SK-N-SH (cell line): Measurements from ENCODE around the gene SHTN1. TPM values are rescaled to one million over a fixed set of nuclear protein-coding genes. Genes with fewer than 3 reads are reported as not detected.

Experiments used
- CTCF ChIA-PET: fragments of 300-600, 350-600 bp; formaldehyde crosslinking; extraction: SDS; loops from one replicate; lab custom pipeline; 2021; lab: Yijun Ruan, JAX
- POLR2A ChIA-PET: fragments of 350-600 bp; sonication (Branson Sonifier 250); formaldehyde crosslinking; extraction: SDS; loops from one replicate; lab custom pipeline; 2020; ENCODE audit warnings: antibody characterized with exemption, inconsistent platforms; lab: Yijun Ruan, JAX
- DNase-seq: peaks from one replicate; pipeline ENCODE4 v3.0.0; 2012
- H2AFZ ChIP-seq: fragments of 200-600 bp; sonication (generic); 2 replicates; pipeline ENCODE4 v1.8.1; 2016; ENCODE audit warnings: antibody characterized with exemption, mild to moderate bottlenecking, low read depth
- H3F3A ChIP-seq: fragments of 200-600 bp; sonication (generic); replicated peaks from 2 replicates; pipeline ENCODE3; 2016; ENCODE audit warnings: antibody characterized with exemption, mild to moderate bottlenecking; ENCODE audit not compliant: insufficient read depth
- H3K27ac ChIP-seq, 2 experiments: fragments of 200-500 bp in 1 of 2; fragments of 200-600 bp in 1 of 2; sonication (Bioruptor generic) in 1 of 2; sonication (generic), shearing (Covaris generic) in 1 of 2; 2 replicates each; pipeline versions ENCODE4 v1.5.1 to v1.6.1; 2014 to 2016; ENCODE audit warnings: low read depth in 2 of 2, inconsistent platforms in 1 of 2, low read length in 1 of 2, mild to moderate bottlenecking in 1 of 2, mixed read lengths in 1 of 2
- H3K27me3 ChIP-seq: fragments of 200-600 bp; sonication (generic), shearing (Covaris generic); 2 replicates; pipeline ENCODE4 v1.6.1; 2016; ENCODE audit warnings: mixed run types; ENCODE audit not compliant: insufficient read depth
- H3K36me3 ChIP-seq, 2 experiments: fragments of 200-500 bp in 1 of 2; fragments of 200-600 bp in 1 of 2; sonication (Bioruptor generic) in 1 of 2; sonication (generic) in 1 of 2; replicated peaks in 1 of 2; 2 replicates each; pipeline versions ENCODE3 to v1.5.1; 2014 to 2016; ENCODE audit warnings: low read length in 1 of 2, mild to moderate bottlenecking in 1 of 2; ENCODE audit not compliant: insufficient read depth in 2 of 2, control insufficient read depth in 1 of 2
- H3K4me1 ChIP-seq, 2 experiments: fragments of 200-500 bp in 1 of 2; fragments of 200-600 bp in 1 of 2; sonication (Bioruptor generic) in 1 of 2; sonication (generic), shearing (Covaris generic) in 1 of 2; 2 replicates each; pipeline versions ENCODE4 v1.5.1 to v1.6.1; 2014 to 2016; ENCODE audit warnings: low read depth in 1 of 2, low read length in 1 of 2, mixed run types in 1 of 2; ENCODE audit not compliant: insufficient read depth in 2 of 2, control insufficient read depth in 1 of 2
- H3K4me2 ChIP-seq: fragments of 200-600 bp; sonication (generic), shearing (Covaris generic); 2 replicates; pipeline ENCODE4 v1.6.1; 2017; ENCODE audit warnings: mixed run types
- H3K4me3 ChIP-seq, 2 experiments: fragments of 200-500 bp in 1 of 2; fragments of 200-600 bp in 1 of 2; sonication (Bioruptor generic) in 1 of 2; sonication (generic), shearing (Covaris generic) in 1 of 2; 2 replicates each; pipeline versions ENCODE4 v1.5.1 to v1.8.1; 2014 to 2016; ENCODE audit warnings: low read depth in 2 of 2, inconsistent platforms in 1 of 2, low read length in 1 of 2, mild to moderate bottlenecking in 1 of 2, mixed read lengths in 1 of 2, moderate library complexity in 1 of 2
- H3K79me2 ChIP-seq: fragments of 200-600 bp; sonication (generic); 2 replicates; pipeline ENCODE4 v1.8.1; 2017; ENCODE audit warnings: mild to moderate bottlenecking; ENCODE audit not compliant: insufficient read depth
- H3K9ac ChIP-seq: fragments of 200-600 bp; sonication (generic); 2 replicates; pipeline ENCODE4 v1.6.1; 2017; ENCODE audit warnings: mixed run types
- H3K9me2 ChIP-seq: fragments of 200-600 bp; sonication (generic); 2 replicates; pipeline ENCODE4 v1.6.1; 2017; ENCODE audit warnings: mixed run types
- H3K9me3 ChIP-seq: fragments of 200-600 bp; sonication (generic); 2 replicates; pipeline ENCODE4 v1.6.1; 2017; ENCODE audit warnings: mixed run types, mild to moderate bottlenecking, moderate library complexity
- H4K20me1 ChIP-seq: fragments of 200-600 bp; sonication (generic); 2 replicates; pipeline ENCODE4 v1.6.1; 2017; ENCODE audit warnings: mild to moderate bottlenecking, mixed run types; ENCODE audit not compliant: insufficient read depth
- CHD2 ChIP-seq: fragments of 150-350 bp; IDR thresholded peaks from 2 replicates; pipeline ENCODE4 v1.6.1; 2018; ENCODE audit warnings: low read length; ENCODE audit not compliant: partially characterized antibody
- ELF1 ChIP-seq: IDR thresholded peaks from 2 replicates; pipeline ENCODE4 v1.4.0; 2012
- EP300 ChIP-seq, 2 experiments: IDR thresholded peaks; 2 replicates each; pipeline versions ENCODE4 v1.4.0 to v1.6.1; 2012; ENCODE audit warnings: borderline replicate concordance in 1 of 2, low read depth in 1 of 2, low read length in 1 of 2
- FOSL2 ChIP-seq: IDR thresholded peaks from 2 replicates; pipeline ENCODE4 v1.4.0; 2012; ENCODE audit warnings: low read depth, mild to moderate bottlenecking, moderate library complexity, borderline replicate concordance
- FOXM1 ChIP-seq: IDR thresholded peaks from 2 replicates; pipeline ENCODE4 v1.4.0; 2012; ENCODE audit warnings: low read depth, mild to moderate bottlenecking
- JUND ChIP-seq: IDR thresholded peaks from 2 replicates; pipeline ENCODE4 v1.4.0; 2012
- MXI1 ChIP-seq: IDR thresholded peaks from 2 replicates; pipeline ENCODE4 v1.6.1; 2012; ENCODE audit warnings: mild to moderate bottlenecking, low read depth, low read length, improper control_type of control experiment
- NFIC ChIP-seq: IDR thresholded peaks from 2 replicates; pipeline ENCODE4 v1.4.0; 2012; ENCODE audit warnings: borderline replicate concordance
- NRF1 ChIP-seq: IDR thresholded peaks from 2 replicates; pipeline ENCODE4 v1.6.1; 2012; ENCODE audit warnings: low read depth, mild to moderate bottlenecking, low read length
- PBX3 ChIP-seq: IDR thresholded peaks from 2 replicates; pipeline ENCODE4; 2012
- POLR2AphosphoS5 ChIP-seq: IDR thresholded peaks from 2 replicates; pipeline ENCODE4 v1.6.1; 2012; ENCODE audit warnings: low read depth, low read length
- RAD21 ChIP-seq: IDR thresholded peaks from 2 replicates; pipeline ENCODE4 v1.6.1; 2012; ENCODE audit warnings: mild to moderate bottlenecking, low read length
- USF1 ChIP-seq: IDR thresholded peaks from 2 replicates; pipeline ENCODE4 v1.4.0; 2012; ENCODE audit warnings: low read depth, borderline replicate concordance
- YY1 ChIP-seq: IDR thresholded peaks from 2 replicates; pipeline ENCODE4 v1.4.0; 2012; ENCODE audit warnings: low read depth, mild to moderate bottlenecking
- WGBS: methylation state at CpG from one replicate; pipeline ENCODE4 v1.1.6; 2017; ENCODE audit warnings: low lambda C conversion rate; 5-methylcytosine and 5-hydroxymethylcytosine counted together
- polyA plus RNA-seq, 3 experiments: library from polyadenylated mRNA; depleted of rRNA; stranded (reverse); fragments of >200 nt; gene quantifications; 2 replicates each; pipeline ENCODE4 v1.2.3, GENCODE V29; 2012

Gene SHTN1
- polyA plus RNA-seq, 1 of the 3 experiments (the other 2 are of a cell fraction): 5.2 TPM

- 87% methylated on average over 7 of the region's 7 CpGs for WGBS
Measured at GRCh38 chr10:116879817-116880216, 125.2 kb downstream of the SHTN1 start.

GRCh38 chr10:116878123-116878522 is 126.9 kb downstream of the SHTN1 start:
- CTCF ChIA-PET: interaction anchor here (1.5 kb wide), 1 partner anchor 82 kb away, joined by 4 read pairs; no protein-coding TSS in a partner anchor

More at GRCh38 chr10:116879817-116880216, 125.2 kb downstream of the SHTN1 start:
- no peaks in the 10 kb centered on the region for H4K20me1 ChIP-seq
- H3K9ac ChIP-seq: no peak overlapping the region
- no peak overlapping the region for H3K4me3 ChIP-seq
- H3K27me3 ChIP-seq: no peaks in the 10 kb centered on the region
- H3K27ac ChIP-seq: no peak overlapping the region
- H3K4me1 ChIP-seq: peaks cover 0 to 12% of the 10 kb centered on the region in 2 experiments; a peak in 1 of 4 replicates
- H3K9me2 ChIP-seq: no peaks in the 10 kb centered on the region
- POLR2A ChIA-PET: no interaction called here
- no peak overlapping the region for H3K4me2 ChIP-seq
- H3K36me3 ChIP-seq: no peaks in the 10 kb centered on the region
- CTCF ChIA-PET: interaction anchor here (1.0 kb wide), 1 partner anchor 9 kb away, joined by 4 read pairs; no protein-coding TSS in a partner anchor
- no peaks in the 10 kb centered on the region for H3K79me2 ChIP-seq
- TF ChIP-seq NRF1 (no peak), RAD21 (no peak), FOXM1 (no peak), POLR2AphosphoS5 (no peak), EP300 (IDR thresholded peaks at IDR 0.05; ENCODE audit: borderline replicate concordance in 1 of 2, low read depth in 1 of 2, low read length in 1 of 2) (no peak), JUND (no peak), YY1 (no peak), NFIC (no peak), PBX3 (no peak), CHD2 (no peak), USF1 (no peak)
- TF ChIP-seq, all 33 proteins: peak for 0
- no peak overlapping the region for H2AFZ ChIP-seq
- no peaks in the 10 kb centered on the region for H3K9me3 ChIP-seq
- no peaks in the 10 kb centered on the region for H3F3A ChIP-seq
- no peak for DNase-seq

More at GRCh38 chr10:116878123-116878522, 126.9 kb downstream of the SHTN1 start:
- Histone ChIP-seq H3K9me2 (no peaks in the 10 kb centered on the region), H3K4me2 (no peak overlapping the region), H3K4me3 (no peak overlapping the region), H3F3A (no peaks in the 10 kb centered on the region), H3K9ac (no peak overlapping the region), H3K27ac (no peak overlapping the region), H4K20me1 (no peaks in the 10 kb centered on the region), H3K27me3 (no peaks in the 10 kb centered on the region), H3K79me2 (no peaks in the 10 kb centered on the region), H3K4me1 (peaks cover 0 to 12% of the 10 kb centered on the region in 2 experiments; a peak in 1 of 4 replicates), H3K36me3 (no peaks in the 10 kb centered on the region), H3K9me3 (no peaks in the 10 kb centered on the region), H2AFZ (no peak overlapping the region)
- WGBS: 46% methylated on average over 2 of the region's 2 CpGs
- DNase-seq: no peak
- TF ChIP-seq FOSL2 (no peak), ELF1 (no peak), EP300 (IDR thresholded peaks at IDR 0.05; ENCODE audit: borderline replicate concordance in 1 of 2, low read depth in 1 of 2, low read length in 1 of 2) (no peak), MXI1 (no peak)
- POLR2A ChIA-PET: no interaction called here
